ENCODE data around the gene EPC2.

- TF ChIP-seq CTCF (IDR thresholded peaks at IDR 0.05; ENCODE audit: insufficient read depth, low read length) = no peak
- TF ChIP-seq POLR2AphosphoS5 (IDR thresholded peaks at IDR 0.05; ENCODE audit: low read depth) = peak; percentile 65; the same call in 1 of the 2 replicates
- no peak for TF ChIP-seq REST (IDR thresholded peaks at IDR 0.05; ENCODE audit: insufficient replicate concordance, low read depth)
Measured at GRCh38 chr2:148644883-148645538, 460 bp downstream of the EPC2 start.

Data from HL-60 (cell line).